H1 (cell line): ENCODE results near the gene HBD. TPM values are rescaled to one million over a fixed set of nuclear protein-coding genes. Genes with fewer than 3 reads are reported as not detected.

Source experiments
- CTCF ChIA-PET: fragments of 300-600 bp; sonication (Branson Sonifier 250); formaldehyde crosslinking; loops from one replicate; lab custom pipeline; 2021; ENCODE audit not compliant: partially characterized antibody; lab: Charles Lee
- POLR2A ChIA-PET: fragments of 300-600 bp; sonication (Branson Sonifier 250); formaldehyde crosslinking; loops from one replicate; lab custom pipeline; 2021; ENCODE audit warnings: inconsistent platforms; ENCODE audit not compliant: partially characterized antibody; lab: Charles Lee
- DNase-seq, 2 experiments: peaks; one replicate each; pipeline versions ENCODE4 v3.0.0 to v3.0.0-alpha.2; 2010 to 2022; ENCODE audit warnings: low spot score in 2 of 2, low read depth in 1 of 2, mixed read lengths in 1 of 2
- FAIRE-seq: peaks from 2 replicates; lab custom pipeline; 2011; peaks lifted over from hg19 to GRCh38; lab: Jason Lieb, UNC
- H2AFZ ChIP-seq: 2 replicates; pipeline ENCODE4 v1.8.1; 2012; ENCODE audit warnings: low read length, inconsistent platforms
- H2AK5ac ChIP-seq: 2 replicates; pipeline ENCODE4 v1.6.1; 2013; ENCODE audit warnings: low read depth, low read length
- H2BK120ac ChIP-seq: replicated peaks from 2 replicates; pipeline ENCODE3; 2013; ENCODE audit warnings: low read depth, low read length, inconsistent platforms
- H2BK12ac ChIP-seq: 2 replicates; pipeline ENCODE4 v1.6.1; 2013; ENCODE audit warnings: low read depth, low read length
- H2BK15ac ChIP-seq: 2 replicates; pipeline ENCODE4 v1.6.1; 2013; ENCODE audit warnings: low read length
- H2BK20ac ChIP-seq: 2 replicates; pipeline ENCODE4 v1.6.1; 2013; ENCODE audit warnings: low read length
- H2BK5ac ChIP-seq: 2 replicates; pipeline ENCODE4 v1.6.1; 2013; ENCODE audit warnings: low read depth, low read length
- H3K14ac ChIP-seq: 2 replicates; pipeline ENCODE4 v1.6.1; 2013; ENCODE audit warnings: inconsistent platforms; ENCODE audit not compliant: insufficient read length
- H3K18ac ChIP-seq: 2 replicates; pipeline ENCODE4 v1.6.1; 2013; ENCODE audit warnings: low read length; ENCODE audit errors: extremely low read depth
- H3K23ac ChIP-seq: 2 replicates; pipeline ENCODE4 v1.6.1; 2013; ENCODE audit warnings: inconsistent platforms; ENCODE audit not compliant: insufficient read length
- H3K23me2 ChIP-seq: 2 replicates; pipeline ENCODE4 v1.6.1; 2013; ENCODE audit warnings: low read depth, low read length
- H3K27ac ChIP-seq: 2 replicates; pipeline ENCODE4 v1.6.1; 2011; ENCODE audit warnings: low read depth, low read length, inconsistent platforms
- H3K27me3 ChIP-seq, 4 experiments: replicated peaks in 1 of 4; 1 replicate in 1 of 4; 2 replicates in 3 of 4; pipeline versions ENCODE4 v1.6.1 to v1.8.1; 2011 to 2013; ENCODE audit warnings: low read length in 3 of 4, mild to moderate bottlenecking in 3 of 4, inconsistent platforms in 2 of 4, mixed read lengths in 2 of 4, moderate library complexity in 1 of 4; ENCODE audit not compliant: control insufficient read depth in 3 of 4, insufficient read depth in 3 of 4; ENCODE audit errors: extremely low read depth in 1 of 4
- H3K36me3 ChIP-seq, 4 experiments: 2 replicates each; pipeline versions ENCODE4 v1.6.1 to v1.8.1; 2011 to 2013; ENCODE audit warnings: mild to moderate bottlenecking in 4 of 4, low read length in 3 of 4, moderate library complexity in 2 of 4, control low read depth in 1 of 4, inconsistent platforms in 1 of 4; ENCODE audit not compliant: insufficient read depth in 4 of 4, control insufficient read depth in 2 of 4
- H3K4ac ChIP-seq: replicated peaks from 2 replicates; pipeline ENCODE3; 2013; ENCODE audit warnings: low read length, low read depth, mixed read lengths, inconsistent platforms; ENCODE audit not compliant: insufficient read length
- H3K4me1 ChIP-seq, 4 experiments: replicated peaks in 1 of 4; 1 replicate in 1 of 4; 2 replicates in 3 of 4; pipeline versions ENCODE4 v1.6.1 to v1.8.1; 2011 to 2013; ENCODE audit warnings: low read length in 3 of 4, inconsistent platforms in 2 of 4, mixed read lengths in 1 of 4; ENCODE audit not compliant: insufficient read depth in 4 of 4, control insufficient read depth in 3 of 4
- H3K4me2 ChIP-seq, 2 experiments: 2 replicates each; pipeline versions ENCODE4 v1.6.1 to v1.8.1; 2011 to 2013; ENCODE audit warnings: low read depth in 2 of 2, low read length in 2 of 2, control low read depth in 1 of 2, inconsistent platforms in 1 of 2, mild to moderate bottlenecking in 1 of 2; ENCODE audit not compliant: insufficient read depth in 1 of 2
- H3K4me3 ChIP-seq, 4 experiments: fragments of 200-600, 300-600 bp in 1 of 4; sonication (generic), shearing (Covaris generic), sonication (Bioruptor Twin) in 1 of 4; 2 replicates each; pipeline versions ENCODE4 v1.5.1 to v1.8.1; 2011 to 2016; ENCODE audit warnings: low read length in 4 of 4, low read depth in 3 of 4, control low read depth in 2 of 4, inconsistent platforms in 2 of 4, mild to moderate bottlenecking in 2 of 4, mixed read lengths in 1 of 4, moderate library complexity in 1 of 4; ENCODE audit not compliant: insufficient read depth in 2 of 4; ENCODE audit errors: extremely low read depth in 1 of 4
- H3K56ac ChIP-seq: replicated peaks from 2 replicates; pipeline ENCODE3; 2013; ENCODE audit warnings: low read depth, mild to moderate bottlenecking, mixed read lengths, low read length, inconsistent platforms; ENCODE audit not compliant: insufficient read length
- H3K79me1 ChIP-seq: 2 replicates; pipeline ENCODE4 v1.6.1; 2013; ENCODE audit warnings: low read depth, low read length, control low read depth
- H3K79me2 ChIP-seq, 2 experiments: 2 replicates each; pipeline versions ENCODE4 v1.6.1 to v1.8.1; 2012 to 2013; ENCODE audit warnings: low read length in 2 of 2, mild to moderate bottlenecking in 2 of 2, inconsistent platforms in 1 of 2; ENCODE audit not compliant: insufficient read depth in 2 of 2, control insufficient read depth in 1 of 2
- H3K9ac ChIP-seq, 4 experiments: replicated peaks in 1 of 4; 1 replicate in 1 of 4; 2 replicates in 3 of 4; pipeline versions ENCODE4 v1.6.1 to v1.8.1; 2011 to 2013; ENCODE audit warnings: low read depth in 3 of 4, low read length in 3 of 4, control low read depth in 2 of 4, mild to moderate bottlenecking in 2 of 4, moderate library complexity in 2 of 4, inconsistent platforms in 1 of 4; ENCODE audit errors: extremely low read depth in 1 of 4
- H3K9me3 ChIP-seq, 2 experiments: 2 replicates each; pipeline versions ENCODE4 v1.6.1 to v1.8.1; 2012 to 2013; ENCODE audit warnings: mild to moderate bottlenecking in 2 of 2, moderate library complexity in 2 of 2, control low read depth in 1 of 2, inconsistent platforms in 1 of 2, low read depth in 1 of 2, low read length in 1 of 2, mixed read lengths in 1 of 2; ENCODE audit not compliant: insufficient read depth in 2 of 2
- H4K20me1 ChIP-seq, 2 experiments: replicated peaks in 1 of 2; 2 replicates each; pipeline versions ENCODE3 to v1.8.1; 2011 to 2013; ENCODE audit warnings: inconsistent platforms in 2 of 2, low read length in 2 of 2, mild to moderate bottlenecking in 1 of 2; ENCODE audit not compliant: insufficient read depth in 2 of 2, control insufficient read depth in 1 of 2
- H4K5ac ChIP-seq: 2 replicates; pipeline ENCODE4 v1.6.1; 2013; ENCODE audit warnings: low read length, low read depth, mixed read lengths, inconsistent platforms; ENCODE audit not compliant: insufficient read length
- H4K8ac ChIP-seq: 2 replicates; pipeline ENCODE4 v1.8.0; 2013; ENCODE audit warnings: mild to moderate bottlenecking, moderate library complexity, low read length, inconsistent platforms; ENCODE audit not compliant: insufficient read depth; ENCODE audit errors: extremely low read depth
- H4K91ac ChIP-seq: replicated peaks from 2 replicates; pipeline ENCODE3; 2013; ENCODE audit warnings: low read length, mixed read lengths, inconsistent platforms; ENCODE audit not compliant: insufficient read length
- BACH1 ChIP-seq: IDR thresholded peaks from 2 replicates; pipeline ENCODE4 v1.6.1; 2012; ENCODE audit warnings: low read length, improper control_type of control experiment
- BCL11A ChIP-seq, 2 experiments: IDR thresholded peaks; one replicate each; pipeline ENCODE4 v1.6.1; 2011; ENCODE audit warnings: low read depth in 2 of 2, low read length in 2 of 2, mild to moderate bottlenecking in 2 of 2
- CREB1 ChIP-seq: IDR thresholded peaks from 2 replicates; pipeline ENCODE4 v1.6.1; 2012; ENCODE audit warnings: inconsistent platforms
- EZH2 ChIP-seq: fragments of 200-600 bp; sonication (generic); IDR thresholded peaks from 2 replicates; pipeline ENCODE4 v1.7.1; 2012; ENCODE audit warnings: low read depth, mild to moderate bottlenecking, moderate library complexity, low read length, inconsistent platforms; ENCODE audit not compliant: severe bottlenecking
- GABPA ChIP-seq: IDR thresholded peaks from 2 replicates; pipeline ENCODE4 v1.6.1; 2011; ENCODE audit warnings: mild to moderate bottlenecking, low read length, moderate library complexity, borderline replicate concordance; ENCODE audit not compliant: insufficient read depth
- PHF8 ChIP-seq: fragments of 200-600 bp; sonication (generic); conservative IDR thresholded peaks from 2 replicates; pipeline ENCODE4 v1.7.1; 2012; ENCODE audit warnings: low read depth, mild to moderate bottlenecking, inconsistent platforms, low read length, moderate library complexity
- RFX5 ChIP-seq: IDR thresholded peaks from 2 replicates; pipeline ENCODE4 v1.6.1; 2011; ENCODE audit warnings: low read depth, low read length, improper control_type of control experiment, borderline replicate concordance
- TAF7 ChIP-seq: optimal IDR thresholded peaks from 2 replicates; pipeline ENCODE3; 2011; ENCODE audit warnings: low read depth, mild to moderate bottlenecking, inconsistent platforms, low read length, moderate library complexity, borderline replicate concordance
- YY1 ChIP-seq: IDR thresholded peaks from 2 replicates; pipeline ENCODE4 v1.6.1; 2011; ENCODE audit warnings: low read depth, mild to moderate bottlenecking, low read length
- WGBS, 2 experiments: shearing (Covaris generic) in 1 of 2; methylation state at CpG; one replicate each; pipeline versions ENCODE4 v1.1.6 to v1.1.7; 2013 to 2015; ENCODE audit warnings: low lambda C conversion rate in 2 of 2, mixed read lengths in 2 of 2, inconsistent platforms in 1 of 2, low coverage in 1 of 2, missing lambda C conversion rate in 1 of 2; ENCODE audit not compliant: insufficient replicate concordance in 2 of 2, insufficient coverage in 1 of 2, insufficient read length in 1 of 2; ENCODE audit errors: extremely low coverage in 1 of 2, missing lambda C conversion rate in 1 of 2; 5-methylcytosine and 5-hydroxymethylcytosine counted together
- polyA plus RNA-seq, 7 experiments: library from polyadenylated mRNA; depleted of rRNA in 3 of 7; stranded (reverse) in 5 of 7; unstranded in 2 of 7; fragments of >200 nt in 5 of 7; fragments of 200-250 nt in 2 of 7; gene quantifications; 1 replicate in 5 of 7; 2 replicates in 1 of 7; 4 replicates in 1 of 7; pipeline versions ENCODE4 v1.2.1 to v1.2.3, GENCODE V29; 2011 to 2013; ENCODE audit warnings: missing spikeins in 2 of 7, mixed read lengths in 2 of 7
- total RNA-seq: library from RNA; stranded (reverse); fragmentation: NEBNext Ultra II Directional; extraction: Animal tissue kit (Norgen Biotek cat#: 25700); gene quantifications from 2 replicates; pipeline ENCODE4 v1.2.1, GENCODE V29; 2021

Gene HBD
- total and polyA plus RNA-seq, 2 of the 8 experiments (the other 6 are each of a cell fraction or from before 2014, with no cell fraction given) = not detected

GRCh38 chr11:5232821-5233220 lies 1.5 kb downstream of the HBD start:
- Histone ChIP-seq H2BK15ac (no peak overlapping the region), H2BK12ac (no peak overlapping the region), H3K14ac (no peak overlapping the region), H4K8ac (no peak overlapping the region), H3K4me1 (no peaks in the 10 kb centered on the region), H4K91ac (no peak overlapping the region), H3K79me1 (no peaks in the 10 kb centered on the region), H2AFZ (no peak overlapping the region), H4K5ac (no peak overlapping the region), H2AK5ac (no peak overlapping the region), H2BK5ac (no peak overlapping the region), H3K36me3 (no peaks in the 10 kb centered on the region), H3K18ac (no peak overlapping the region), H3K27ac (no peak overlapping the region), H3K23me2 (no peaks in the 10 kb centered on the region; the same call in 1 of the 2 replicates), H3K4ac (no peak overlapping the region), H3K27me3 (no peaks in the 10 kb centered on the region), H3K23ac (no peak overlapping the region), H3K9ac (no peak overlapping the region), H2BK120ac (no peak overlapping the region), H3K4me2 (no peak overlapping the region), H3K9me3 (no peaks in the 10 kb centered on the region), H4K20me1 (no peaks in the 10 kb centered on the region), H3K56ac (no peak overlapping the region), H3K4me3 (no peak overlapping the region), H2BK20ac (no peak overlapping the region), H3K79me2 (no peaks in the 10 kb centered on the region)
- POLR2A ChIA-PET = no interaction called here
- FAIRE-seq = no peak
- CTCF ChIA-PET = no interaction called here
- WGBS, 2 experiments = 93% methylated on average over 2 of the region's 2 CpGs; no CpG with 5 or more reads in 1 of the 2 experiments
- no peak for DNase-seq
- TF ChIP-seq GABPA (no peak), PHF8 (no peak), BCL11A (IDR thresholded peaks at IDR 0.05; ENCODE audit: low read depth in 2 of 2, low read length in 2 of 2) (no peak), EZH2 (no peak), YY1 (no peak), RFX5 (no peak), CREB1 (no peak), TAF7 (no peak), BACH1 (no peak)
